Measurements from ENCODE around the gene COPS6.

The COPS6 gene

DNA sequence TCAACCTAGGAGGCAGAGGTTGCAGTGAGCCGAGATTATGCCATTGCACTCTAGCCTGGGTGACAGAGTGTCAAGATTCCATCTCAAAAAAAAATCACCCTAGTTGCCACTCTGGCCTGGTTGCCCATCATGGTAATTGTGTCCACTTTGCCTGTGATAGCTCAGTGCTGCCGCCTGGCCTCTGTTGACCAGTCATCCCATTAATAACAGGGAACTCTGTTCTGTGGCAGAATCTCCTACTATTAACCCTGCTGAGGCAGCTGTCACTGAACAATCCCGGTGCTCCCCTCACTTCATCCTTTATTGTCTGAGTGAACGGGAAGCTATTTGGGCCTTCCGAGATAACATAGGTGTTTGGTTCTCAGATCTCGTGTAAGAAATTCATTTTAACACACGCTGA is 21.8 kb upstream of the COPS6 start:
- TF ChIP-seq, protein P1, sequence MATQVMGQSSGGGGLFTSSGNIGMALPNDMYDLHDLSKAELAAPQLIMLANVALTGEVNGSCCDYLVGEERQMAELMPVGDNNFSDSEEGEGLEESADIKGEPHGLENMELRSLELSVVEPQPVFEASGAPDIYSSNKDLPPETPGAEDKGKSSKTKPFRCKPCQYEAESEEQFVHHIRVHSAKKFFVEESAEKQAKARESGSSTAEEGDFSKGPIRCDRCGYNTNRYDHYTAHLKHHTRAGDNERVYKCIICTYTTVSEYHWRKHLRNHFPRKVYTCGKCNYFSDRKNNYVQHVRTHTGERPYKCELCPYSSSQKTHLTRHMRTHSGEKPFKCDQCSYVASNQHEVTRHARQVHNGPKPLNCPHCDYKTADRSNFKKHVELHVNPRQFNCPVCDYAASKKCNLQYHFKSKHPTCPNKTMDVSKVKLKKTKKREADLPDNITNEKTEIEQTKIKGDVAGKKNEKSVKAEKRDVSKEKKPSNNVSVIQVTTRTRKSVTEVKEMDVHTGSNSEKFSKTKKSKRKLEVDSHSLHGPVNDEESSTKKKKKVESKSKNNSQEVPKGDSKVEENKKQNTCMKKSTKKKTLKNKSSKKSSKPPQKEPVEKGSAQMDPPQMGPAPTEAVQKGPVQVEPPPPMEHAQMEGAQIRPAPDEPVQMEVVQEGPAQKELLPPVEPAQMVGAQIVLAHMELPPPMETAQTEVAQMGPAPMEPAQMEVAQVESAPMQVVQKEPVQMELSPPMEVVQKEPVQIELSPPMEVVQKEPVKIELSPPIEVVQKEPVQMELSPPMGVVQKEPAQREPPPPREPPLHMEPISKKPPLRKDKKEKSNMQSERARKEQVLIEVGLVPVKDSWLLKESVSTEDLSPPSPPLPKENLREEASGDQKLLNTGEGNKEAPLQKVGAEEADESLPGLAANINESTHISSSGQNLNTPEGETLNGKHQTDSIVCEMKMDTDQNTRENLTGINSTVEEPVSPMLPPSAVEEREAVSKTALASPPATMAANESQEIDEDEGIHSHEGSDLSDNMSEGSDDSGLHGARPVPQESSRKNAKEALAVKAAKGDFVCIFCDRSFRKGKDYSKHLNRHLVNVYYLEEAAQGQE (IDR thresholded peaks at IDR 0.05; ENCODE audit: insufficient read depth in 1 of 2, low read depth in 2 of 2, low read length in 2 of 2), result no peak
- no peak for TF ChIP-seq FOXP2 (optimal IDR thresholded peaks at IDR 0.05; ENCODE audit: borderline replicate concordance, extremely low read depth, extremely low read length, insufficient read depth)
- no peak for TF ChIP-seq TAF1 (IDR thresholded peaks at IDR 0.05; ENCODE audit: borderline replicate concordance, insufficient read depth, low read length)
- TF ChIP-seq POLR2AphosphoS5 (IDR thresholded peaks at IDR 0.05; ENCODE audit: low read depth, low read length), result no peak
- no peak for TF ChIP-seq SIN3A (IDR thresholded peaks at IDR 0.05; ENCODE audit: borderline replicate concordance, insufficient read depth, low read length)

DNA sequence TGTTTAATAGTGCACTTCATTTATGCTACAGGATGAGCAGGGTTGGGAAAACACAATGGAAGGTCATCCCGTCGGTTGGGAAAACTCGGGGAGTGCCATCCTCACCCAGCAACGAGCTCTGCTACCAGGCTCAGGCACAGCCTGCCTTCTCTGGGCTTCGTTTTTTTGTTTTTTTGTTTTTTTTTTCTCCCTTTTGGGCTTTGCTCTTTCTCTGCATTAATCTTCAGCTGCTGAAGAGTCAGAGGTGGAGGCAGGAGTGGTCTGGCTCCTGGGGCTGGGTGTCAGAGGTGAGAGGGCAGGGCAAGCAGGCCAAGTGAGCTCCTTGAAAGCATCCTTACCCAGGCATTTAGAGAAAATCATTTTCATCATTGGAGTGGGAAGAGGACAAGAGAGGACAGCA is 18.8 kb upstream of the COPS6 start:
- TF ChIP-seq TAF1 (IDR thresholded peaks at IDR 0.05; ENCODE audit: borderline replicate concordance, insufficient read depth, low read length), result no peak

DNA sequence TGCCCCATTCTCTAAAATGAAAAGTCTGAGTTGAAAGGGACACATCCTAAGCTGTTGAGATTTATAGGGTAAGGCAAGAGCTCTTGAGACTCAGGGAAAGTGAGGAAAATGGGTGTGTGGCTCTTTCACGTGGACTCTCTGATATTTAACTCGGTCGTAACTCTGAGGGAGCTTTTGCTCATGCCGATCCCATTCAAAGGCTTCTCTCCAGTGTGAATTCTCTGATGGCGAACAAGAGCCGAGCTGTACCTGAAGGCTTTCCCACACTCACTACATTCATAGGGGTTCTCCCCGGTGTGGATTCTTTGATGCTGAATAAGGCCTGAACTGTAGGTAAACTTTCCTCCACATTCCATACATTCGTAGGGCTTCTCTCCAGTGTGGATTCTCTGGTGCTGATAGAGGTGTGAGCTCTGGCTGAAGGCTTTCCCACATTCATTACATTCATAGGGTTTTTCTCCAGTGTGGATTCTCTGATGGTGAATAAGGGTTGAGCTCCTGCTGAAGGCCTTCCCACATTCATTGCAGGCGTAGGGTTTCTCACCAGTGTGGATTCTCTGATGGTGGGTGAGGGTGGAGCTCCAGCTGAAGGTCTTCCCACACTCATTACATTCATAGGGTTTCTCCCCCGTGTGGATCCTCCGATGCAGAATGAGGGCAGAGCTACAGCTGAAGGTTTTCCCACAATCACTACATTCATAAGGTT is 17.6 kb upstream of the COPS6 start:
- TF ChIP-seq FOXP2 (optimal IDR thresholded peaks at IDR 0.05; ENCODE audit: borderline replicate concordance, extremely low read depth, extremely low read length, insufficient read depth), result no peak
- TF ChIP-seq, protein P1 (IDR thresholded peaks at IDR 0.05; ENCODE audit: insufficient read depth in 1 of 2, low read depth in 2 of 2, low read length in 2 of 2), result no peak
- no peak for TF ChIP-seq POLR2AphosphoS5 (IDR thresholded peaks at IDR 0.05; ENCODE audit: low read depth, low read length)
- TF ChIP-seq TAF1 (IDR thresholded peaks at IDR 0.05; ENCODE audit: borderline replicate concordance, insufficient read depth, low read length), result no peak
- TF ChIP-seq SIN3A (IDR thresholded peaks at IDR 0.05; ENCODE audit: borderline replicate concordance, insufficient read depth, low read length), result no peak

GRCh38 chr7:100072462-100072861 is 16.3 kb upstream of the COPS6 start:
- TF ChIP-seq, protein P1 (IDR thresholded peaks at IDR 0.05; ENCODE audit: insufficient read depth in 1 of 2, low read depth in 2 of 2, low read length in 2 of 2), result no peak
- TF ChIP-seq FOXP2 (optimal IDR thresholded peaks at IDR 0.05; ENCODE audit: borderline replicate concordance, extremely low read depth, extremely low read length, insufficient read depth), result no peak
- TF ChIP-seq SIN3A (IDR thresholded peaks at IDR 0.05; ENCODE audit: borderline replicate concordance, insufficient read depth, low read length), result no peak
- no peak for TF ChIP-seq POLR2AphosphoS5 (IDR thresholded peaks at IDR 0.05; ENCODE audit: low read depth, low read length)

- TF ChIP-seq POLR2AphosphoS5 (IDR thresholded peaks at IDR 0.05; ENCODE audit: low read depth, low read length) (no peak), FOXP2 (optimal IDR thresholded peaks at IDR 0.05; ENCODE audit: borderline replicate concordance, extremely low read depth, extremely low read length, insufficient read depth) (no peak), TAF1 (IDR thresholded peaks at IDR 0.05; ENCODE audit: borderline replicate concordance, insufficient read depth, low read length) (no peak), SIN3A (IDR thresholded peaks at IDR 0.05; ENCODE audit: borderline replicate concordance, insufficient read depth, low read length) (no peak)
- TF ChIP-seq, protein P1 (IDR thresholded peaks at IDR 0.05; ENCODE audit: insufficient read depth in 1 of 2, low read depth in 2 of 2, low read length in 2 of 2), result no peak
Observed at GRCh38 chr7:100074841-100075240, 13.9 kb upstream of the COPS6 start.

Data from PFSK-1 (cell line).